GM12878 (cell line): ENCODE measurements around the gene KIAA1671. TPM values are rescaled to one million over a fixed set of nuclear protein-coding genes. Genes with fewer than 3 reads are reported as not detected.

Source experiments
- ATAC-seq: fragments of 200-7000 bp; cut with Tn5 transposase; 3 replicates; pipeline ENCODE4 v1.9.1; 2020; ENCODE audit warnings: mild to moderate bottlenecking, moderate library complexity
- BruUV-seq: library from RNA; stranded (reverse); fragments of 400-500 nt; replicated peaks from 2 replicates; lab custom pipeline; 2021; lab: Mats Ljungman, UMichigan
- CTCF ChIA-PET: fragments of 300-600 bp; sonication (Branson Sonifier 250); formaldehyde crosslinking; extraction: SDS; loops from one replicate; lab custom pipeline; 2021; ENCODE audit warnings: inconsistent platforms; lab: Yijun Ruan, JAX
- POLR2A ChIA-PET: fragments of 350-600 bp; formaldehyde crosslinking; extraction: SDS; loops from one replicate; lab custom pipeline; 2021; ENCODE audit warnings: inconsistent platforms; lab: Charles Lee
- RAD21 ChIA-PET: fragments of 300-600 bp; sonication (Branson Sonifier 250); formaldehyde crosslinking; loops from one replicate; lab custom pipeline; 2023; ENCODE audit warnings: antibody characterized with exemption; ENCODE audit not compliant: unreplicated experiment; lab: Charles Lee
- SMC1A ChIA-PET: fragments of 300-600 bp; sonication (Branson Sonifier 250); formaldehyde crosslinking; loops from one replicate; lab custom pipeline; 2023; ENCODE audit not compliant: unreplicated experiment, uncharacterized antibody; lab: Charles Lee
- DNase-seq: peaks from one replicate; pipeline ENCODE4 v3.0.0-alpha.2; 2011; ENCODE audit warnings: low read depth, low spot score
- FAIRE-seq: peaks from 3 replicates; lab custom pipeline; 2011; peaks lifted over from hg19 to GRCh38; lab: Jason Lieb, UNC
- H2AFZ ChIP-seq: 2 replicates; pipeline ENCODE4 v1.6.0; 2011; ENCODE audit warnings: low read depth, low read length, control low read depth; ENCODE audit not compliant: control insufficient read depth
- H3K27ac ChIP-seq: 2 replicates; pipeline ENCODE4 v1.5.1; 2011; ENCODE audit warnings: control low read depth; ENCODE audit not compliant: control insufficient read depth, insufficient read depth
- H3K27me3 ChIP-seq, 2 experiments: replicated peaks in 1 of 2; 2 replicates each; pipeline versions ENCODE4 v1.6.0 to v1.6.1; 2011; ENCODE audit warnings: low read length in 1 of 2; ENCODE audit not compliant: control insufficient read depth in 2 of 2, insufficient read depth in 2 of 2
- H3K36me3 ChIP-seq, 2 experiments: 2 replicates each; pipeline ENCODE4 v1.5.1; 2011; ENCODE audit warnings: low read length in 1 of 2; ENCODE audit not compliant: control insufficient read depth in 2 of 2, insufficient read depth in 2 of 2
- H3K4me1 ChIP-seq: 2 replicates; pipeline ENCODE4 v1.6.1; 2011; ENCODE audit warnings: mild to moderate bottlenecking, low read length, moderate library complexity, mixed read lengths; ENCODE audit not compliant: control insufficient read depth, insufficient read depth
- H3K4me2 ChIP-seq: 2 replicates; pipeline ENCODE4 v1.6.0; 2011; ENCODE audit warnings: control low read depth; ENCODE audit not compliant: control insufficient read depth, insufficient read depth
- H3K4me3 ChIP-seq: fragments of 200-600 bp; sonication (generic); 2 replicates; pipeline ENCODE4 v1.5.1; 2016
- H3K79me2 ChIP-seq: 2 replicates; pipeline ENCODE4 v1.6.0; 2011; ENCODE audit warnings: low read length; ENCODE audit not compliant: control insufficient read depth, insufficient read depth
- H3K9ac ChIP-seq: 2 replicates; pipeline ENCODE4 v1.8.0; 2011; ENCODE audit warnings: low read length, control low read depth, mixed read lengths; ENCODE audit not compliant: control insufficient read depth, insufficient read depth
- H3K9me3 ChIP-seq: replicated peaks from 3 replicates; pipeline ENCODE4 v1.5.1; 2011; ENCODE audit warnings: mild to moderate bottlenecking, low read length; ENCODE audit not compliant: control insufficient read depth, insufficient read depth
- H4K20me1 ChIP-seq: 2 replicates; pipeline ENCODE4 v1.6.0; 2011; ENCODE audit not compliant: control insufficient read depth, insufficient read depth
- BCL11A ChIP-seq: IDR thresholded peaks from 2 replicates; pipeline ENCODE4 v1.6.1; 2011; ENCODE audit warnings: low read depth, low read length
- BHLHE40 ChIP-seq, 2 experiments: fragments of 450-650 bp in 1 of 2; IDR thresholded peaks; 2 replicates each; pipeline ENCODE4 v1.6.1; 2011 to 2017; ENCODE audit warnings: low read depth in 2 of 2, borderline replicate concordance in 1 of 2, improper control_type of control experiment in 1 of 2, low read length in 1 of 2, mild to moderate bottlenecking in 1 of 2
- IKZF2 ChIP-seq, 2 experiments: fragments of 450-650 bp; IDR thresholded peaks; 2 replicates each; pipeline ENCODE4 v1.6.1; 2017; ENCODE audit warnings: mild to moderate bottlenecking in 2 of 2, moderate library complexity in 2 of 2
- KLF5 ChIP-seq: fragments of 450-650 bp; IDR thresholded peaks from 2 replicates; pipeline ENCODE4 v1.6.1; 2014; ENCODE audit warnings: mild to moderate bottlenecking; ENCODE audit not compliant: partially characterized antibody
- MEF2A ChIP-seq: IDR thresholded peaks from 2 replicates; pipeline ENCODE4 v1.6.1; 2011; ENCODE audit warnings: low read depth, mild to moderate bottlenecking, low read length, moderate library complexity; ENCODE audit not compliant: insufficient read depth
- MXI1 ChIP-seq: fragments of 150-350 bp; IDR thresholded peaks from 2 replicates; pipeline ENCODE4 v1.6.1; 2011; ENCODE audit warnings: low read depth, mild to moderate bottlenecking, inconsistent platforms, low read length, improper control_type of control experiment
- NFXL1 ChIP-seq: fragments of 450-650 bp; IDR thresholded peaks from 2 replicates; pipeline ENCODE4 v1.6.1; 2017; ENCODE audit warnings: antibody characterized with exemption, mild to moderate bottlenecking, borderline replicate concordance
- POLR2A ChIP-seq: IDR thresholded peaks from 2 replicates; pipeline ENCODE4 v1.6.1; 2011; ENCODE audit warnings: low read depth, mild to moderate bottlenecking, low read length
- POLR2AphosphoS2 ChIP-seq: IDR thresholded peaks from 2 replicates; pipeline ENCODE4 v1.6.1; 2011; ENCODE audit warnings: low read depth, mild to moderate bottlenecking, low read length, improper control_type of control experiment, moderate library complexity
- RAD21 ChIP-seq: IDR thresholded peaks from 2 replicates; pipeline ENCODE4 v1.6.1; 2011; ENCODE audit warnings: mild to moderate bottlenecking, low read depth, low read length, moderate library complexity; ENCODE audit not compliant: insufficient read depth
- RELA ChIP-seq: fragments of 450-650 bp; IDR thresholded peaks from 2 replicates; pipeline ENCODE4 v1.8.0; 2014; ENCODE audit warnings: borderline replicate concordance; ENCODE audit not compliant: partially characterized antibody
- SIX5 ChIP-seq: IDR thresholded peaks from 2 replicates; pipeline ENCODE4 v1.6.1; 2011; ENCODE audit warnings: mild to moderate bottlenecking, low read depth, low read length, moderate library complexity; ENCODE audit not compliant: severe bottlenecking
- TBL1XR1 ChIP-seq: IDR thresholded peaks from 2 replicates; pipeline ENCODE4 v1.6.1; 2012; ENCODE audit warnings: low read depth, low read length, improper control_type of control experiment
- whole genome bisulfite sequencing: methylation state at CpG from one replicate; pipeline ENCODE4 v1.1.6; 2016; ENCODE audit warnings: low lambda C conversion rate; ENCODE audit not compliant: insufficient replicate concordance, insufficient coverage; ENCODE audit errors: missing lambda C conversion rate; 5-methylcytosine and 5-hydroxymethylcytosine counted together
- in situ Hi-C: fragments of 300-500 bp; cut with MboI; formaldehyde crosslinking; loops from 9 replicates; pipeline ENCODE4 v1.14.3; 2018; ENCODE audit warnings: mixed read lengths
- intact Hi-C: fragments of 100-400 bp; cut with micrococcal nuclease; formaldehyde crosslinking; loops from one replicate; pipeline ENCODE4 v1.14.2; 2022; ENCODE audit not compliant: unreplicated experiment
- polyA plus RNA-seq, 11 experiments: library from polyadenylated mRNA; depleted of rRNA in 4 of 11; unstranded in 6 of 11; stranded (reverse) in 5 of 11; fragments of >200 nt; fragmentation: Nextera tagmentation in 4 of 11; fragmentation: Illumina TruSeq in 1 of 11; extraction: Ambion mirVana in 4 of 11; extraction: Trizol in 1 of 11; gene quantifications; 1 replicate in 1 of 11; 2 replicates in 10 of 11; pipeline versions ENCODE4 v1.2.1 to v1.2.3, GENCODE V29; 2011 to 2016; ENCODE audit warnings: inconsistent platforms in 2 of 11, missing spikeins in 2 of 11, low read depth in 1 of 11
- total RNA-seq, 4 experiments: library from RNA; depleted of rRNA in 3 of 4; stranded (reverse); fragments of >200 nt in 3 of 4; fragmentation: Illumina TruSeq in 1 of 4; extraction: Trizol in 1 of 4; gene quantifications; 2 replicates each; pipeline versions ENCODE4 v1.2.1 to v1.2.3, GENCODE V29; 2013 to 2021
- TF ChIP-seq, protein P1 (sequence below): fragments of 450-650 bp; IDR thresholded peaks from 2 replicates; pipeline ENCODE4 v1.6.1; 2018; ENCODE audit warnings: mild to moderate bottlenecking, low read depth, moderate library complexity; ENCODE audit not compliant: partially characterized antibody
- TF ChIP-seq, protein P2 (sequence below): fragments of 450-650 bp; IDR thresholded peaks from 2 replicates; pipeline ENCODE4 v1.6.1; 2017; ENCODE audit warnings: mild to moderate bottlenecking
- TF ChIP-seq, protein P3 (sequence below): fragments of 450-650 bp; IDR thresholded peaks from 2 replicates; pipeline ENCODE4 v1.6.1; 2017; ENCODE audit warnings: mild to moderate bottlenecking, moderate library complexity

KIAA1671 gene
- total and polyA plus RNA-seq, 10 of the 15 experiments (the other 5 are each of a cell fraction or from before 2014, with no cell fraction given), result 0.05 to 2.7 (median 0.33) TPM

DNA sequence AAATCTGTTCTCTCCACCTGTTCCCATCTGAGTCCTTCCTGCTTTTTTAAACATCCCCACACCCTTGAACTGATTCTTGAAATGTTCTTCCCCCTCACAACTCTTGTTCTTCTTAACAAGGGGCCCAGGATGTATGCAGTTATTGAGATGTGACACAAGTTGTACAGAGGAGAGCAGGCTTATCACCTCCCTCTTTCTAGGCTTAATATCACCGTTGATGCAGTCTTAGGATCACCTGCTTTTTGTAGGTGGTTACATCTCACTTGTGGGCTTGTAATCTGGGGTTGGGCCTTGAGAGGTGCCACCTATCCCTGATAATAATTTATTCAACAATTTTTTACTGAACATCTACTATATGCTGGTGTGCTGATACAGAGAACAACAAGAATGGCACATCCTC lies 253.3 kb downstream of the KIAA1671 start:
- Histone ChIP-seq H3K4me3 (no peak overlapping the region), H3K27ac (no peak overlapping the region), H3K36me3 (no peaks in the 10 kb centered on the region), H3K27me3 (no peaks in the 10 kb centered on the region), H3K9me3 (no peaks in the 10 kb centered on the region), H3K4me2 (no peak overlapping the region), H3K4me1 (no peaks in the 10 kb centered on the region), H2AFZ (no peak overlapping the region), H3K9ac (no peak overlapping the region)
- CTCF ChIA-PET, result no interaction called here
- SMC1A ChIA-PET, result no interaction called here
- intact Hi-C loops, result no loop called here
- no TSS peak for BruUV-seq
- ATAC-seq, result no peak
- no peak for FAIRE-seq
- in situ Hi-C loops, result no loop called here
- RAD21 ChIA-PET, result no interaction called here
- TF ChIP-seq, protein P1, sequence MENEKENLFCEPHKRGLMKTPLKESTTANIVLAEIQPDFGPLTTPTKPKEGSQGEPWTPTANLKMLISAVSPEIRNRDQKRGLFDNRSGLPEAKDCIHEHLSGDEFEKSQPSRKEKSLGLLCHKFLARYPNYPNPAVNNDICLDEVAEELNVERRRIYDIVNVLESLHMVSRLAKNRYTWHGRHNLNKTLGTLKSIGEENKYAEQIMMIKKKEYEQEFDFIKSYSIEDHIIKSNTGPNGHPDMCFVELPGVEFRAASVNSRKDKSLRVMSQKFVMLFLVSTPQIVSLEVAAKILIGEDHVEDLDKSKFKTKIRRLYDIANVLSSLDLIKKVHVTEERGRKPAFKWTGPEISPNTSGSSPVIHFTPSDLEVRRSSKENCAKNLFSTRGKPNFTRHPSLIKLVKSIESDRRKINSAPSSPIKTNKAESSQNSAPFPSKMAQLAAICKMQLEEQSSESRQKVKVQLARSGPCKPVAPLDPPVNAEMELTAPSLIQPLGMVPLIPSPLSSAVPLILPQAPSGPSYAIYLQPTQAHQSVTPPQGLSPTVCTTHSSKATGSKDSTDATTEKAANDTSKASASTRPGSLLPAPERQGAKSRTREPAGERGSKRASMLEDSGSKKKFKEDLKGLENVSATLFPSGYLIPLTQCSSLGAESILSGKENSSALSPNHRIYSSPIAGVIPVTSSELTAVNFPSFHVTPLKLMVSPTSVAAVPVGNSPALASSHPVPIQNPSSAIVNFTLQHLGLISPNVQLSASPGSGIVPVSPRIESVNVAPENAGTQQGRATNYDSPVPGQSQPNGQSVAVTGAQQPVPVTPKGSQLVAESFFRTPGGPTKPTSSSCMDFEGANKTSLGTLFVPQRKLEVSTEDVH, result no peak
- TF ChIP-seq, protein P2, sequence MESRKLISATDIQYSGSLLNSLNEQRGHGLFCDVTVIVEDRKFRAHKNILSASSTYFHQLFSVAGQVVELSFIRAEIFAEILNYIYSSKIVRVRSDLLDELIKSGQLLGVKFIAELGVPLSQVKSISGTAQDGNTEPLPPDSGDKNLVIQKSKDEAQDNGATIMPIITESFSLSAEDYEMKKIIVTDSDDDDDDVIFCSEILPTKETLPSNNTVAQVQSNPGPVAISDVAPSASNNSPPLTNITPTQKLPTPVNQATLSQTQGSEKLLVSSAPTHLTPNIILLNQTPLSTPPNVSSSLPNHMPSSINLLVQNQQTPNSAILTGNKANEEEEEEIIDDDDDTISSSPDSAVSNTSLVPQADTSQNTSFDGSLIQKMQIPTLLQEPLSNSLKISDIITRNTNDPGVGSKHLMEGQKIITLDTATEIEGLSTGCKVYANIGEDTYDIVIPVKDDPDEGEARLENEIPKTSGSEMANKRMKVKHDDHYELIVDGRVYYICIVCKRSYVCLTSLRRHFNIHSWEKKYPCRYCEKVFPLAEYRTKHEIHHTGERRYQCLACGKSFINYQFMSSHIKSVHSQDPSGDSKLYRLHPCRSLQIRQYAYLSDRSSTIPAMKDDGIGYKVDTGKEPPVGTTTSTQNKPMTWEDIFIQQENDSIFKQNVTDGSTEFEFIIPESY, result no peak
- TF ChIP-seq TBL1XR1 (no peak), RAD21 (no peak), BHLHE40 (IDR thresholded peaks at IDR 0.05; ENCODE audit: borderline replicate concordance in 1 of 2, low read depth in 2 of 2, low read length in 1 of 2) (no peak), SIX5 (no peak), KLF5 (no peak), POLR2A (no peak), MXI1 (no peak), RELA (no peak), POLR2AphosphoS2 (no peak), MEF2A (no peak), BCL11A (no peak), IKZF2 (IDR thresholded peaks at IDR 0.05) (no peak), NFXL1 (no peak)
- TF ChIP-seq, protein P3, sequence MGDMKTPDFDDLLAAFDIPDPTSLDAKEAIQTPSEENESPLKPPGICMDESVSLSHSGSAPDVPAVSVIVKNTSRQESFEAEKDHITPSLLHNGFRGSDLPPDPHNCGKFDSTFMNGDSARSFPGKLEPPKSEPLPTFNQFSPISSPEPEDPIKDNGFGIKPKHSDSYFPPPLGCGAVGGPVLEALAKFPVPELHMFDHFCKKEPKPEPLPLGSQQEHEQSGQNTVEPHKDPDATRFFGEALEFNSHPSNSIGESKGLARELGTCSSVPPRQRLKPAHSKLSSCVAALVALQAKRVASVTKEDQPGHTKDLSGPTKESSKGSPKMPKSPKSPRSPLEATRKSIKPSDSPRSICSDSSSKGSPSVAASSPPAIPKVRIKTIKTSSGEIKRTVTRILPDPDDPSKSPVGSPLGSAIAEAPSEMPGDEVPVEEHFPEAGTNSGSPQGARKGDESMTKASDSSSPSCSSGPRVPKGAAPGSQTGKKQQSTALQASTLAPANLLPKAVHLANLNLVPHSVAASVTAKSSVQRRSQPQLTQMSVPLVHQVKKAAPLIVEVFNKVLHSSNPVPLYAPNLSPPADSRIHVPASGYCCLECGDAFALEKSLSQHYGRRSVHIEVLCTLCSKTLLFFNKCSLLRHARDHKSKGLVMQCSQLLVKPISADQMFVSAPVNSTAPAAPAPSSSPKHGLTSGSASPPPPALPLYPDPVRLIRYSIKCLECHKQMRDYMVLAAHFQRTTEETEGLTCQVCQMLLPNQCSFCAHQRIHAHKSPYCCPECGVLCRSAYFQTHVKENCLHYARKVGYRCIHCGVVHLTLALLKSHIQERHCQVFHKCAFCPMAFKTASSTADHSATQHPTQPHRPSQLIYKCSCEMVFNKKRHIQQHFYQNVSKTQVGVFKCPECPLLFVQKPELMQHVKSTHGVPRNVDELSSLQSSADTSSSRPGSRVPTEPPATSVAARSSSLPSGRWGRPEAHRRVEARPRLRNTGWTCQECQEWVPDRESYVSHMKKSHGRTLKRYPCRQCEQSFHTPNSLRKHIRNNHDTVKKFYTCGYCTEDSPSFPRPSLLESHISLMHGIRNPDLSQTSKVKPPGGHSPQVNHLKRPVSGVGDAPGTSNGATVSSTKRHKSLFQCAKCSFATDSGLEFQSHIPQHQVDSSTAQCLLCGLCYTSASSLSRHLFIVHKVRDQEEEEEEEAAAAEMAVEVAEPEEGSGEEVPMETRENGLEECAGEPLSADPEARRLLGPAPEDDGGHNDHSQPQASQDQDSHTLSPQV, result no peak
- TF ChIP-seq, all 136 proteins: peak for 0
- Histone ChIP-seq H3K79me2 (no peaks in the 10 kb centered on the region), H4K20me1 (no peaks in the 10 kb centered on the region)
- POLR2A ChIA-PET, result no interaction called here
- 5% methylated on average over 1 of the region's 1 CpG for WGBS
- DNase-seq, result no peak
